ENCODE results near the gene FGF12.

Gene FGF12

GRCh38 chr3:192091831-192092230 is 635.5 kb downstream of the FGF12 start:
- no peak for DNase-seq (ENCODE audit: low read depth)

- DNase-seq (ENCODE audit: low read depth): no peak
These were observed 636.8 kb downstream of the FGF12 start for GRCh38 chr3:192090586-192090985.

All from fibroblast of the conjunctiva (primary cell).